Stimulated activated CD8-positive, alpha-beta memory T cell treated with anti-CD3 and anti-CD28 coated beads, Interleukin-15, amount 100 ng/mL, for 4 hours (primary cell): Measurements from ENCODE around the gene WDR90.

Experiments used
- DNase-seq, 2 donors: peaks; one replicate each; pipeline ENCODE4 v3.0.0-alpha.2; 2020; ENCODE audit warnings: low read depth in 2 of 2

Gene WDR90

GRCh38 chr16:676565-676902 is 27.4 kb downstream of the WDR90 start:
- DNase-seq = no peak

- no peak for DNase-seq
Observed at GRCh38 chr16:676913-677312, 27.7 kb downstream of the WDR90 start.

- DNase-seq = no peak
Observed at GRCh38 chr16:677316-678190, 28.4 kb downstream of the WDR90 start.

DNA sequence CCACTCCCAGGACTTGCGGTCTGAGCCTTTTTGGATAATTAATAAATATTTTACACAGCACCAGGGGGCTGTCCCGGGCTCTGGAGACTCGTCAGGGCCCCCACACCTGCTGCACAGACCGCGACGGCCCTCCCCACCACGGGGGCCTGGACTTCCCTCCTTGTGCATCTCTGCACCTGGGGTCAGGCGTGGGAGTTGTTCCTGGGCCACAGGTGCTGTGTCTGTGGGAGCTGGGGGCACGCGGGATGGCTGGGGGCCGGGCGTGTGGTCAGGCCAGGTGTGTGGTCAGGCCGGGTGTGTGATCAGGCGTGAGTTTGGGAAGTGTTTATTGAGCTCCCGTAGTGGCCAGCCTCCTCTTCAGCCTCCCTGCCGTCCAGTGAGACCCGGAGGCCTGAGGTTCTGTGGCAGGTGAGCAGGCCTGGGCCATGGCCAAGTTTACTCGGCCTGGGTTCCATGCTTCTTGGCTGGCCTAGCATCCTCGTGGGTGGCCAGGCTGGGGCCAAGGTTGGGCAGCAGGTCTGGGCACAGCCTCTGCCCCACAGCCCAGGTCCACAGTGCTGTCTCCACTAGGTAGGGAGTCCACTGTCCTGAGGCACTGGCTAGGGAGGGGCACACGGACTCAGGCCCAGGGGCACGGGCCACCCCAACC is 29.2 kb downstream of the WDR90 start:
- DNase-seq = no peak

DNA sequence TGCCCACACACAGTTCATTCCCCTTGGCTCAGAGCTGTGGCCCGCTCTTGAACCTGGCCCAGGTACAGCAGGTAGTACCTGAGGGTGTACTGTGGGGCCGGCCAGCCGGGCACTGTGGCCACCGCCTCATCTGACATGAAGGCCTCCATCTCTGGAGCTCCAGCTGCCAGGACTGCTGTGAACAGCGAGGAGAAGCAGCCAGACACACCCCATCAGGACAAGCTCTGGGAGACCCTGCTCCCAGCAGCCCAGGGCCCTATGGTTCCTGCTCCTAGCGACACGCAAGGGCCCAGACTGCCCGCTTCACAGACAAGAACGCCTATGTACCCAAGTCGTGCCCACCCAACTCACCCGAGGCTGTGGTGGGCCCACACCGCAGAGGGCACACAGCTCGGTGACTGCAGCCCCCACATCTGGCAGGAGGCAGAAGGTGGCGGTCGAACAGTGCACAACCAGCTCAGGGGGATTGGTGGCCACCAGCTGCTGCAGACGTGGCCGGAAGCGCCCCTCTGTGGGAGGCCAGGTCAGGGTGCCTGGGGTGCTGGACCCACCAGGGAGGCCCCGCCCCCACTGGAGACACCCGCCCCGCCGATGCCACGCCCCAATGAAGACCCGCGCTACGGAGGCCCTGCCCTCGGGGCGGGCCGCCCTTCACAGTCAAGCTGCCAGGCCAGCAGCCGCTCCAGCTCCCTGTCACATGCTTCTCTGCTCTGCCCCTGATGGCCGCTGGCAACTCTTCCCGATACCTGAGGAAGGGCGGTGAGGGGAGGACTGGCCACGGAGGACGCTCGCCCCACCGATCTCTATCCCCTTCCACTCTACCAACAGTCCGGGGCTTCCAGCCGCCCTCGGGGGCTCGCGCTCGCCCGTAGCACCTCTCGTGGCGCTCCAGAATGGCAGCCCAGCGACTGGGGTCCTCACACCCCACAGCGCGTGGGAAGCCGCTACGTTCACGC is 30.0 kb downstream of the WDR90 start:
- DNase-seq = peak in 1 of 2 donors; percentile 23

DNA sequence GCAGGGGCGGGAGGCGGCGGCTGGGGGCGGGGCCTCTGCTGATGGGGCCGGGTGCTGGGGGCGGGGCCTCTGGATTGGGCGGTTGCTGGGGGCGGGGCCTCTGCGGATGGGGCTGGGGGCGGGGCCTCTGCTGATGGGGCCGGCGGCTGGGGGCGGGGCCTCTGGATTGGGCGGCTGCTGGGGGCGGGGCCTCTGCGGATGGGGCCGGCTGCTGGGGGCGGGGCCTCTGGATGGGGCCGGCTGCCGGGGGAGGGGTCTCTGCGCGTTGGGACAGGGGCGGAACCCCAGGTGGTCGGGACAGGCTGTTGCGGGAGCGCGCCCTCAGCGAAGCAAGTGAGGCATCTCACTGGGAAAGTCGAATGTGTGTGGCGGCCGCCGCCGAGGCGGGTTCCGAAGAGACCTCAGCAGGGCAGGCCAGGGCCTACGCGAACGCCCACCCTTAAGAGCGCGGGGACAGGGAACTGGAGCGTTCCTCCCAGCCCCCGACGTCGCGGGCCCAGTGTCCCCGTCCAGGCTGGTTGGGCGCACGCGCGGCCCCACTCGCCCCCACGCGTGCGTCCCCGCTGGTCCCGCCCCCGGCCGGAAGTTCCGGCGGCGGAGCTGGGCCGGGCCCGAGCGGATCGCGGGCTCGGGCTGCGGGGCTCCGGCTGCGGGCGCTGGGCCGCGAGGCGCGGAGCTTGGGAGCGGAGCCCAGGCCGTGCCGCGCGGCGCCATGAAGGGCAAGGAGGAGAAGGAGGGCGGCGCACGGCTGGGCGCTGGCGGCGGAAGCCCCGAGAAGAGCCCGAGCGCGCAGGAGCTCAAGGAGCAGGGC is 30.9 kb downstream of the WDR90 start, which contains the start of gene STUB1:
STUB1 (plus strand) TSS at position 597 of the 811 bp plus-strand sequence; CDS start at position 713, 116 bp downstream.
- DNase-seq = peak; percentile 68 to 75

DNA sequence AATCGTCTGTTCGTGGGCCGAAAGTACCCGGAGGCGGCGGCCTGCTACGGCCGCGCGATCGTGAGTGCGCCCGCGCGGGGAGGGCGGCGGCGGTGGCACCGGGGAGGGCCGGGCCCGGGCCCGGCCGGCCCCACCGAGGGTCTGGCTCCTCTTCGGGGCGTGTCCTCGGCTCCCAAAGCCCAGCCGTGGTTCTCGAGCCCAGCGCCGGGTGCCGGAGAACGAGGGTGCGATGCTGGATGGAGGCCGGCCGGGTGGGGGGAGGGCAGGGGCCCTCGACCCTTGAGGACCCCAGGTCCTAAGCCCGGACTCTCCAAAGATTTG is 31.4 kb downstream of the WDR90 start:
- no peak for DNase-seq

DNA sequence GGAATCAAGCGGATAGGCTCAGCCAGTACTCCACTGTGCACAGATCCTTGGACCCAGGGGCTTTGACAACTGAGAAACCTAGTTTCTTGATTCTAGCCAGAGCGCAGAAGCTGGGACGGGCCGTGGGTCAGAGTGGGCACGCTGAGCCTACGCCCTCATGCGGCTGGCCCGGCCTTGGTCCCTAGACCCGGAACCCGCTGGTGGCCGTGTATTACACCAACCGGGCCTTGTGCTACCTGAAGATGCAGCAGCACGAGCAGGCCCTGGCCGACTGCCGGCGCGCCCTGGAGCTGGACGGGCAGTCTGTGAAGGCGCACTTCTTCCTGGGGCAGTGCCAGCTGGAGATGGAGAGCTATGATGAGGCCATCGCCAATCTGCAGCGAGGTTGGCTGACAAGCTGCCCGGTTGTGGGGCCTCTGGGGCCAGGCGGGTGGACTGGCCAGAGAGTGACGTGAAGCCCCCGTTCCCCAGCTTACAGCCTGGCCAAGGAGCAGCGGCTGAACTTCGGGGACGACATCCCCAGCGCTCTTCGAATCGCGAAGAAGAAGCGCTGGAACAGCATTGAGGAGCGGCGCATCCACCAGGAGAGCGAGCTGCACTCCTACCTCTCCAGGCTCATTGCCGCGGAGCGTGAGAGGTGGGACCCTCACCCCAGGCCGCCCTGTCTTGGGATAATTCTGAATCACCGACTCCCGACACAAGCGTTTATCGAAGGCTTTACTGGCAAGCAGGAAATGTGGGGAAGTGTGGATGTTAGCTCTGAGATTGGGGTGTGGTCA is 32.0 kb downstream of the WDR90 start:
- no peak for DNase-seq

DNA sequence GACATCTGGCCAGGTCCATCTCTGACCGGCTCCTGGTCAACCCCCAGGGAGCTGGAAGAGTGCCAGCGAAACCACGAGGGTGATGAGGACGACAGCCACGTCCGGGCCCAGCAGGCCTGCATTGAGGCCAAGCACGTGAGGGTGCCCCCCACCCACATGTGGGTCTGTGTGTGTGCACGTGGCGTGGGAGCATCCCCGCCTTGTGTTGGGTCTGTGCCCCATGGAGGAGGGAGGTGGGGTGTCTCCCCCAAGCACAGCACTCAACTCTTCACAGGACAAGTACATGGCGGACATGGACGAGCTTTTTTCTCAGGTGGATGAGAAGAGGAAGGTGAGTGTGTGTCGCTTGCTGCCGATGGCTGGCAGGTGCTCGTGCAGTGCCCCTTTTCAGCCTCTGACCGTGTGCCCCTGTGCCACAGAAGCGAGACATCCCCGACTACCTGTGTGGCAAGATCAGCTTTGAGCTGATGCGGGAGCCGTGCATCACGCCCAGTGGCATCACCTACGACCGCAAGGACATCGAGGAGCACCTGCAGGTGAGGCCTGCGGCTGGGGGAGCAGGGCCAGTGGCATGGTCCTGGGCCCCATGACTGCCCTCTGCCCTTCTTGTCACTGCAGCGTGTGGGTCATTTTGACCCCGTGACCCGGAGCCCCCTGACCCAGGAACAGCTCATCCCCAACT is 32.7 kb downstream of the WDR90 start:
- no peak for DNase-seq

GRCh38 chr16:682493-683395 is 33.6 kb downstream of the WDR90 start:
- no peak for DNase-seq

DNA sequence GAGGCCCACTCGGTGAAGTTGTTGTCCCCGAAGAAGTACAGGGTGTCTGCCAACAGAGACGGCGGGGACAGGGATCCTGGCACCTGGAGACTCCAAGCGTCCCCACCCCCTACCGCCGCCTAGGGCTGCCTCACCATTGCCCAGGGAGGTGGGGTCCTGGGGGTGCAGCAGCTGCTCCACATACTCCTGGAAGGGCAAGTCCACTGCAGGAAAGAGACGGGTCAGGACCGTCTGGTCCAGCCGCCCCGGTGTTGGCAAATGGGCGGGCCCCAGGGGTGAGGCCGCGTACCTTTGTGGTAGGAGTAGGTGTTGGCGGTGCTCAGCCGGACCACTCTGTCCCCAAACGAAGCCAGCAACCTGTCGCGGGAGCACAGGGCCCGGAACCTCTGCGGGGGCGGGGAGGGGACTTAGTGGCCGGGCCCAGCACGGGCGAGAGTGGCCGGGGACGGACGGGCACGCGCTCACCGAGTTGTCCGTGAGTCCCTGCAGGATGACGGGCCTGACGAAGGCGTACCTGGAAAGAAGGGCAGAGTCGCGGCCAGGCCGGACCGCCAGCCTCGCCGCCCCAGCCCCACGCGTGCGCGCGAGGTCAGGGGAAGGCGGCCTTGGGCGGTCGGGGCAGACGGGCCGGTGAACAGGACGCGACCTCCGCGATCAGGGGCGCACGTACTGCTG is 34.4 kb downstream of the WDR90 start:
- no peak for DNase-seq

DNA sequence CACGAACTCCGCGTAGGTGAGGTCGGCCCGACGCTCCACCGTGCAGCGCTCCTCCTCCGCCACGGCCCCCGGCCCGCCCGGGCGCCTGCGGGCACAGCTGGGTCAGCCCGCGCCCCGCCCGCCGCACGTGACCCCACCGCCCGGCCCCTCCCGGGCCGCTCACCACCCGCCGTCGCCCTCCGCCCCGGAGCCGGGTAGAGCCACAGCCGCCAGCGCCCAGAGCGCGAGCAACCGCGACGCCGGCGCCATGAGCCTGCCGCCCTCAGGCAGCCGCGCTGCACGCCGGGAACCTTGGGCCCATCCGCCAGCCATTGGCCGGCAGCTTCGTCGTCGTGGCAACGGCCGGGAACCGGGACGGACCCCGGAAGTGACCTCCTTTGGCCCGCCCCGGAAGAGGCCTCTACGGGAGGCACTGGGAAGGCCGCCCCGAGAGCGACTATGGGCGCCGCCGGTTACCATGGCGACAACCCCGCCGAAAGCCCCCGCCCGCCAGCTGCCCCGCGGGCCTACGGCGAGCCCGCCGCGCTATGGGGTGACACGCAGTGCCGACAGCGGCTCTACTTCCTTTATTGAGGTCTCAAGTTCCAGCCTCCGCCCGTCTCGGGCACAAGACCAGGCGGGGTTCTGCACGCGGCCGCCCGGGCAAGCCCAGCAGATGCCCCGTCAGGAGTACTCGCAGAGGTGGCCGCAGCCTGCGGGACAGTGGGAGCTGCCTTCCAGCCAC is 35.1 kb downstream of the WDR90 start, which contains the start of gene JMJD8:
JMJD8 (minus strand) TSS at position 264 of the 724 bp plus-strand sequence; CDS start at position 249, 15 bp downstream.
- peak; percentile 91 to 94 for DNase-seq

- no peak for DNase-seq
Observed at GRCh38 chr16:684961-685696, 36.0 kb downstream of the WDR90 start.

DNA sequence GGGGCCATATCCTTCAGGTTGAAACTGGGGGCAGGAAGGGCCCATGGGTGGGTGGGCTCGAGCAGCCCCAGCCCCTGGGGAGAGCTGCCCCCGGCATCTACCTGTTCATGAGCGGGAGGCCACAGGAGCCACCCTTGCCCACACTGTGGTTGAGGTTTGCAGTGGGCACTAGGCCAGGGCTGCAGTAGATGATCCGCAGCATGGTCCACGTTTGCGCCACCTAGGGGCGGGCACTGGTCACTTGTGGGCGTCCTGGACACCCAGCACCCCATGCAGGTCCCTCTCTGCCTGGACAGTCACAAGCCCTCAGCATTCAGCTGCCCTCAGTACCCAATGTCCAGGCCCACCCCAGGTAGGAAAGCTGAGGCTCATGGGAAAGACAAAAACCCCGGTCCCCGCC is 36.8 kb downstream of the WDR90 start:
- DNase-seq = no peak

DNA sequence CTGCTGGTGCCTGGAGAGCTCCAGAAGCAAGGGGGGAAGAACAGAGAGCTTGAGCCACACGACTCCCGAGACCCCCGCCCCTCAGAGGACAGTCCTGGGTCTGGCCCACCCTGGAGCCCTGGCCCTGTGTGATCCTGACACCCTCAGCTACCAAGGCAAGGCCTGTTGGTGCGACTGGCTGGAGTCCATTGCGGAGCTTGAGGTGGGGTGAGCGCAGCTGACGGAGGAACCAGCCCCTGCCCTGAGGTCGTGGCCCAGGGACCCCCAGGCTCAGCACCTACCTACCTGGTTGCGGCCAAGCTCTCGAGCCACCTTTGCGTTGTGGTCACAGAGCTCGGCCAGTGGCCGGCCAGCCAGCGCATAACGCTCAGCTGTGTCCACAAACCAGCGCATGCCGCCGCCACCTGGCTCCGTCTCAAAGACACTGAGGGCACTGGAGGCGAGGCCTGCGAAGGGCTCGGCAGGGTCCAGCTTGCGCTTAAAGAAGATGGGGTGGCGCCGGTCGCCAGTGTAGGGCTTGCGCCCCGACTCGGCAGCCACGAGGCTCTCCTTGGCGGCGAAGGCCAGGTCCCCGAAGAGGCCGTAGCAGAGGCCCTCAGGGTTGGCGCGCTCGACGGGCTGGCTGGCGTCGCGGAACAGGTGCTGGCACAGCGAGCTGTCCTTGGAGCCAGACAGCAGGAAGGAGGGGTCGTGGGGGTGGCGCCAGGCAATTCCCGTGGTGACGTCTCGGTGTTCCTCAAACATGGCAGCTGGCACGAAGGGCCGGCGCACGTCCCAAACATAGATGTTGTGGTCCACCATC is 37.5 kb downstream of the WDR90 start:
- DNase-seq = no peak

DNA sequence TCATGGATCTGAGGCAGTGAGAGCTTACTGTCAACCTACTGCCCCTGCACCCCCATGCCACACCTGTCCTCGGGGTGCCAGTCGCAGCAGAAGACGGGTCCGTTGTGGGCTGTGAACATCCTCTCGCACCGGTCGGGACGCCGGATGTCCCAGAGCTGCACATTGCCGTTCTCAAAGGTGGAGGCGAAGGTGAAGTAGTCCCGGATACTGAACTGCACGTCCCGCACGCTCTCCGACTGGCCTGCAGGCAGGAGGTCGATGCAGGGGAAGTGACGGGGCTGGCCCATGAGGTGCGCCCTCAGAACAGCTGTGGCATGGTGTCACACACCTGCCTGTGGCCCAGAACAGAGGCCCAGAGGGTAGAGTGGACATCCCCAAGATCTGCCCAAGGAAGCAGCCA is 38.3 kb downstream of the WDR90 start:
- no peak for DNase-seq
